ENCODE measurements around the gene PDK4. TPM values are rescaled to one million over a fixed set of nuclear protein-coding genes. Genes with fewer than 3 reads are reported as not detected.
"Not testable (repeated sequence)": the region's sequence is repeated elsewhere in the genome, so short reads cannot be mapped to it uniquely, and the experiment has no call there.

Gene PDK4
- total RNA-seq, 1 donor from 2014 or later = 0.34 TPM

- H3K4me3 Mint-ChIP-seq (ENCODE audit: unreplicated experiment) = peak overlapping the region; percentile 74
- Histone ChIP-seq H3K36me3 (ENCODE audit: insufficient read depth, low read length) (no peaks in the 10 kb centered on the region), H3K79me2 (ENCODE audit: insufficient read depth, low read length) (no peaks in the 10 kb centered on the region), H3K4me1 (ENCODE audit: insufficient read depth, low read length) (no peaks in the 10 kb centered on the region), H2AFZ (ENCODE audit: low read depth, low read length) (peak overlapping the region; percentile 39), H3K27me3 (ENCODE audit: insufficient read depth, low read length) (no peaks in the 10 kb centered on the region), H3K27ac (ENCODE audit: low read depth, low read length) (no peak overlapping the region), H4K20me1 (ENCODE audit: insufficient read depth, low read length) (no peaks in the 10 kb centered on the region), H3K9ac (ENCODE audit: low read length) (no peak overlapping the region), H3K4me3 (ENCODE audit: insufficient read depth, low read depth, low read length) (no peak overlapping the region), H3K9me3 (ENCODE audit: insufficient read depth, low read depth, low read length) (no peaks in the 10 kb centered on the region), H3K4me2 (ENCODE audit: low read length) (peak overlapping the region; percentile 67)
- DNase-seq (ENCODE audit: low read depth) (peak; percentile 77), FAIRE-seq (no peak)
- peak overlapping the region; percentile 93 for H3K27ac Mint-ChIP-seq (ENCODE audit: unreplicated experiment)
- TF ChIP-seq CTCF (IDR thresholded peaks at IDR 0.05; ENCODE audit: insufficient read depth, low read depth, low read length) (no peak), EZH2 (IDR thresholded peaks at IDR 0.05; ENCODE audit: insufficient read depth, low read length) (no peak)
- H3K9me3 Mint-ChIP-seq (ENCODE audit: unreplicated experiment) = peaks cover 4% of the 10 kb centered on the region
- H3K36me3 Mint-ChIP-seq (ENCODE audit: low read depth, unreplicated experiment) = no peaks in the 10 kb centered on the region
- no peaks in the 10 kb centered on the region for H3K27me3 Mint-ChIP-seq (ENCODE audit: low read depth, unreplicated experiment)
- peaks cover 30% of the 10 kb centered on the region for H3K4me1 Mint-ChIP-seq (ENCODE audit: low read depth, unreplicated experiment)
Observed at GRCh38 chr7:95608359-95609173, 12.2 kb upstream of the PDK4 start.

GRCh38 chr7:95607561-95607960, 11.2 kb upstream of the PDK4 start:
- no peaks in the 10 kb centered on the region for H3K27me3 Mint-ChIP-seq (ENCODE audit: low read depth, unreplicated experiment)
- FAIRE-seq (no peak), DNase-seq (ENCODE audit: low read depth) (no peak)
- H2AFZ ChIP-seq (ENCODE audit: low read depth, low read length) = no peak overlapping the region
- peaks cover 30% of the 10 kb centered on the region for H3K4me1 Mint-ChIP-seq (ENCODE audit: low read depth, unreplicated experiment)
- H3K4me3 Mint-ChIP-seq (ENCODE audit: unreplicated experiment) = no peak overlapping the region
- no peak overlapping the region for H3K4me3 ChIP-seq (ENCODE audit: insufficient read depth, low read depth, low read length)
- TF ChIP-seq CTCF (IDR thresholded peaks at IDR 0.05; ENCODE audit: insufficient read depth, low read depth, low read length) = no peak
- TF ChIP-seq EZH2 (IDR thresholded peaks at IDR 0.05; ENCODE audit: insufficient read depth, low read length) = no peak
- peak overlapping the region; percentile 93 for H3K27ac Mint-ChIP-seq (ENCODE audit: unreplicated experiment)
- no peaks in the 10 kb centered on the region for H3K36me3 ChIP-seq (ENCODE audit: insufficient read depth, low read length)
- H3K9ac ChIP-seq (ENCODE audit: low read length) = no peak overlapping the region
- H3K27me3 ChIP-seq (ENCODE audit: insufficient read depth, low read length) = no peaks in the 10 kb centered on the region
- H3K9me3 ChIP-seq (ENCODE audit: insufficient read depth, low read depth, low read length) = no peaks in the 10 kb centered on the region
- H3K4me2 ChIP-seq (ENCODE audit: low read length) = no peak overlapping the region
- peaks cover 2% of the 10 kb centered on the region for H3K9me3 Mint-ChIP-seq (ENCODE audit: unreplicated experiment)
- no peaks in the 10 kb centered on the region for H3K79me2 ChIP-seq (ENCODE audit: insufficient read depth, low read length)
- H3K4me1 ChIP-seq (ENCODE audit: insufficient read depth, low read length) = no peaks in the 10 kb centered on the region
- no peak overlapping the region for H3K27ac ChIP-seq (ENCODE audit: low read depth, low read length)
- peaks cover 2% of the 10 kb centered on the region for H3K36me3 Mint-ChIP-seq (ENCODE audit: low read depth, unreplicated experiment)
- H4K20me1 ChIP-seq (ENCODE audit: insufficient read depth, low read length) = no peaks in the 10 kb centered on the region

GRCh38 chr7:95605275-95605674, 9.0 kb upstream of the PDK4 start:
- Mint-ChIP-seq H3K4me1 (ENCODE audit: low read depth, unreplicated experiment) (peaks cover 30% of the 10 kb centered on the region), H3K9me3 (ENCODE audit: unreplicated experiment) (no peaks in the 10 kb centered on the region), H3K27me3 (ENCODE audit: low read depth, unreplicated experiment) (no peaks in the 10 kb centered on the region), H3K4me3 (ENCODE audit: unreplicated experiment) (no peak overlapping the region), H3K36me3 (ENCODE audit: low read depth, unreplicated experiment) (peaks cover 2% of the 10 kb centered on the region), H3K27ac (ENCODE audit: unreplicated experiment) (no peak overlapping the region)
- no peaks in the 10 kb centered on the region for H3K9me3 ChIP-seq (ENCODE audit: insufficient read depth, low read depth, low read length)
- DNase-seq (ENCODE audit: low read depth) = no peak
- H3K36me3 ChIP-seq (ENCODE audit: insufficient read depth, low read length) = no peaks in the 10 kb centered on the region
- no peaks in the 10 kb centered on the region for H3K27me3 ChIP-seq (ENCODE audit: insufficient read depth, low read length)
- H4K20me1 ChIP-seq (ENCODE audit: insufficient read depth, low read length) = no peaks in the 10 kb centered on the region
- no peak overlapping the region for H3K27ac ChIP-seq (ENCODE audit: low read depth, low read length)
- H3K9ac ChIP-seq (ENCODE audit: low read length) = no peak overlapping the region
- no peaks in the 10 kb centered on the region for H3K4me1 ChIP-seq (ENCODE audit: insufficient read depth, low read length)
- no peaks in the 10 kb centered on the region for H3K79me2 ChIP-seq (ENCODE audit: insufficient read depth, low read length)
- no peak for TF ChIP-seq CTCF (IDR thresholded peaks at IDR 0.05; ENCODE audit: insufficient read depth, low read depth, low read length)
- TF ChIP-seq EZH2 (IDR thresholded peaks at IDR 0.05; ENCODE audit: insufficient read depth, low read length) = no peak
- H2AFZ ChIP-seq (ENCODE audit: low read depth, low read length) = no peak overlapping the region
- no peak for FAIRE-seq
- no peak overlapping the region for H3K4me3 ChIP-seq (ENCODE audit: insufficient read depth, low read depth, low read length)
- no peak overlapping the region for H3K4me2 ChIP-seq (ENCODE audit: low read length)

- H2AFZ ChIP-seq (ENCODE audit: low read depth, low read length); H3K27me3 Mint-ChIP-seq (ENCODE audit: low read depth, unreplicated experiment); H3K27ac ChIP-seq (ENCODE audit: low read depth, low read length); H3K4me2 ChIP-seq (ENCODE audit: low read length); H3K79me2 ChIP-seq (ENCODE audit: insufficient read depth, low read length); H3K4me3 Mint-ChIP-seq (ENCODE audit: unreplicated experiment); H3K4me3 ChIP-seq (ENCODE audit: insufficient read depth, low read depth, low read length); H3K9me3 ChIP-seq (ENCODE audit: insufficient read depth, low read depth, low read length); FAIRE-seq; H3K36me3 Mint-ChIP-seq (ENCODE audit: low read depth, unreplicated experiment); H3K9me3 Mint-ChIP-seq (ENCODE audit: unreplicated experiment); H3K36me3 ChIP-seq (ENCODE audit: insufficient read depth, low read length); DNase-seq (ENCODE audit: low read depth); H3K27me3 ChIP-seq (ENCODE audit: insufficient read depth, low read length); H4K20me1 ChIP-seq (ENCODE audit: insufficient read depth, low read length); H3K9ac ChIP-seq (ENCODE audit: low read length); H3K27ac Mint-ChIP-seq (ENCODE audit: unreplicated experiment); H3K4me1 ChIP-seq (ENCODE audit: insufficient read depth, low read length): not testable (repeated sequence)
- H3K4me1 Mint-ChIP-seq (ENCODE audit: low read depth, unreplicated experiment) = peaks cover 29% of the 10 kb centered on the region
Observed at GRCh38 chr7:95604811-95605210, 8.5 kb upstream of the PDK4 start.
